OCI-LY7 (cell line): Measurements from ENCODE around the gene PCGF3. TPM values are rescaled to one million over a fixed set of nuclear protein-coding genes. Genes with fewer than 3 reads are reported as not detected.

ENCODE experiments used
- BruUV-seq: library from RNA; stranded (reverse); fragments of 400-500 nt; replicated peaks from 2 replicates; lab custom pipeline; 2021; lab: Mats Ljungman, UMichigan
- CTCF ChIA-PET: fragments of 300-600 bp; sonication (Branson Sonifier 250); formaldehyde crosslinking; loops from one replicate; lab custom pipeline; 2022; ENCODE audit warnings: antibody characterized with exemption; ENCODE audit not compliant: unreplicated experiment; lab: Charles Lee
- POLR2A ChIA-PET: fragments of 300-600 bp; sonication (Branson Sonifier 250); formaldehyde crosslinking; loops from one replicate; lab custom pipeline; 2022; ENCODE audit warnings: antibody characterized with exemption; lab: Charles Lee
- DNase-seq: peaks from one replicate; pipeline ENCODE4 v3.0.0-alpha.2; 2015; ENCODE audit warnings: low spot score
- H2AFZ ChIP-seq: fragments of 200-600 bp; sonication (generic), shearing (Covaris generic); 2 replicates; pipeline ENCODE4 v1.6.1; 2014; ENCODE audit warnings: mild to moderate bottlenecking, antibody characterized with exemption, low read length, moderate library complexity
- H3K27ac ChIP-seq: fragments of 200-600 bp; sonication (generic); 2 replicates; pipeline ENCODE4 v1.5.1; 2014; ENCODE audit warnings: mixed run types, low read depth, mild to moderate bottlenecking, moderate library complexity, low read length, inconsistent platforms; ENCODE audit not compliant: poor library complexity, severe bottlenecking
- H3K36me3 ChIP-seq: fragments of 200-600 bp; sonication (generic); 2 replicates; pipeline ENCODE4 v1.6.1; 2014; ENCODE audit warnings: mild to moderate bottlenecking, antibody characterized with exemption, low read length, moderate library complexity, mixed read lengths; ENCODE audit not compliant: insufficient read depth
- H3K4me1 ChIP-seq: fragments of 200-600 bp; sonication (generic); 2 replicates; pipeline ENCODE4 v1.5.1; 2014; ENCODE audit warnings: mild to moderate bottlenecking, low read length; ENCODE audit not compliant: insufficient read depth, poor library complexity, severe bottlenecking
- H3K4me2 ChIP-seq: fragments of 200-600 bp; sonication (generic); 2 replicates; pipeline ENCODE4 v1.6.1; 2014; ENCODE audit warnings: mild to moderate bottlenecking, low read length
- H3K4me3 ChIP-seq: fragments of 200-600 bp; sonication (generic); 2 replicates; pipeline ENCODE4 v1.5.1; 2014; ENCODE audit warnings: mild to moderate bottlenecking, low read depth, low read length; ENCODE audit not compliant: poor library complexity, severe bottlenecking
- H3K79me2 ChIP-seq: fragments of 200-600 bp; sonication (generic); 2 replicates; pipeline ENCODE4 v1.6.1; 2016; ENCODE audit warnings: low read depth, mild to moderate bottlenecking, low read length, moderate library complexity, mixed read lengths; ENCODE audit not compliant: insufficient read depth
- H3K9me2 ChIP-seq: fragments of 200-600 bp; sonication (generic); 2 replicates; pipeline ENCODE4 v1.6.1; 2016; ENCODE audit warnings: mild to moderate bottlenecking, low read length, mixed read lengths; ENCODE audit not compliant: insufficient read depth
- H3K9me3 ChIP-seq: fragments of 200-600 bp; sonication (generic); 2 replicates; pipeline ENCODE4 v1.6.1; 2014; ENCODE audit warnings: mild to moderate bottlenecking, mixed run types, low read length, mixed read lengths
- H4K20me1 ChIP-seq: fragments of 200-600 bp; sonication (generic); 2 replicates; pipeline ENCODE4 v1.6.1; 2014; ENCODE audit warnings: mild to moderate bottlenecking, antibody characterized with exemption, low read length, moderate library complexity, mixed read lengths; ENCODE audit not compliant: insufficient read depth
- CTCF ChIP-seq: fragments of 200-600 bp; sonication (generic); conservative IDR thresholded peaks from 2 replicates; pipeline ENCODE4 v1.5.1; 2014; ENCODE audit warnings: mild to moderate bottlenecking, antibody characterized with exemption, low read length, moderate library complexity, mixed read lengths
- EZH2phosphoT487 ChIP-seq: fragments of 200-600 bp; sonication (generic); IDR thresholded peaks from 2 replicates; pipeline ENCODE4 v1.6.1; 2018; ENCODE audit warnings: low read depth, borderline replicate concordance, mild to moderate bottlenecking, mixed run types, antibody characterized with exemption, low read length, moderate library complexity, mixed read lengths
- intact Hi-C: fragments of 100-400 bp; cut with micrococcal nuclease; formaldehyde crosslinking; loops from one replicate; pipeline ENCODE4 v1.10.0; 2022; ENCODE audit not compliant: unreplicated experiment
- total RNA-seq, 2 experiments: library from RNA; depleted of rRNA in 1 of 2; stranded (reverse); fragments of >200 nt in 1 of 2; shearing (Covaris generic) in 1 of 2; gene quantifications; 2 replicates each; pipeline ENCODE4 v1.2.3, GENCODE V29; 2014 to 2022

The PCGF3 gene
- total RNA-seq, 2 experiments from 2014 or later = 33.8 to 50.2 TPM

GRCh38 chr4:788636-789297, 83.1 kb downstream of the PCGF3 start:
- no peaks in the 10 kb centered on the region for H3K79me2 ChIP-seq
- ChIA-PET CTCF (no interaction called here), POLR2A (no interaction called here)
- intact Hi-C loops = no loop called here
- BruUV-seq = no TSS peak
- H4K20me1 ChIP-seq = no peaks in the 10 kb centered on the region
- H3K9me3 ChIP-seq = no peaks in the 10 kb centered on the region
- no peaks in the 10 kb centered on the region for H3K36me3 ChIP-seq
- H2AFZ ChIP-seq = no peak overlapping the region
- H3K4me1 ChIP-seq = peaks cover 32% of the 10 kb centered on the region
- no peaks in the 10 kb centered on the region for H3K9me2 ChIP-seq
- TF ChIP-seq CTCF (no peak), EZH2phosphoT487 (no peak)
- H3K4me3 ChIP-seq = no peak overlapping the region
- no peak for DNase-seq
- no peak overlapping the region for H3K27ac ChIP-seq
- no peak overlapping the region for H3K4me2 ChIP-seq

- TF ChIP-seq CTCF (no peak), EZH2phosphoT487 (no peak)
- H3K9me2 ChIP-seq = no peaks in the 10 kb centered on the region
- H3K79me2 ChIP-seq = no peaks in the 10 kb centered on the region
- ChIA-PET POLR2A (no interaction called here), CTCF (no interaction called here)
- BruUV-seq = no TSS peak
- intact Hi-C loops = no loop called here
- no peak overlapping the region for H3K4me3 ChIP-seq
- no peak overlapping the region for H3K4me2 ChIP-seq
- no peaks in the 10 kb centered on the region for H3K36me3 ChIP-seq
- no peaks in the 10 kb centered on the region for H4K20me1 ChIP-seq
- no peak overlapping the region for H2AFZ ChIP-seq
- no peak overlapping the region for H3K27ac ChIP-seq
- H3K9me3 ChIP-seq = no peaks in the 10 kb centered on the region
- peaks cover 35% of the 10 kb centered on the region for H3K4me1 ChIP-seq
- no peak for DNase-seq
Observed at GRCh38 chr4:789571-790465, 84.2 kb downstream of the PCGF3 start.

GRCh38 chr4:790466-790820, 84.8 kb downstream of the PCGF3 start:
- Histone ChIP-seq H3K9me2 (no peaks in the 10 kb centered on the region), H3K27ac (no peak overlapping the region), H3K4me3 (no peak overlapping the region), H3K36me3 (no peaks in the 10 kb centered on the region), H3K4me1 (peaks cover 41% of the 10 kb centered on the region), H2AFZ (no peak overlapping the region), H3K4me2 (no peak overlapping the region), H3K9me3 (no peaks in the 10 kb centered on the region), H4K20me1 (no peaks in the 10 kb centered on the region), H3K79me2 (no peaks in the 10 kb centered on the region)
- no peak for DNase-seq
- ChIA-PET POLR2A (no interaction called here), CTCF (no interaction called here)
- intact Hi-C loops = no loop called here
- BruUV-seq = no TSS peak
- TF ChIP-seq CTCF (no peak), EZH2phosphoT487 (no peak)
